ENCODE results near the gene ETS2. TPM values are rescaled to one million over a fixed set of nuclear protein-coding genes. Genes with fewer than 3 reads are reported as not detected.

The ETS2 gene
- total RNA-seq, 4 donors from 2014 or later = 31.1 to 175 (median 63.8) TPM

DNA sequence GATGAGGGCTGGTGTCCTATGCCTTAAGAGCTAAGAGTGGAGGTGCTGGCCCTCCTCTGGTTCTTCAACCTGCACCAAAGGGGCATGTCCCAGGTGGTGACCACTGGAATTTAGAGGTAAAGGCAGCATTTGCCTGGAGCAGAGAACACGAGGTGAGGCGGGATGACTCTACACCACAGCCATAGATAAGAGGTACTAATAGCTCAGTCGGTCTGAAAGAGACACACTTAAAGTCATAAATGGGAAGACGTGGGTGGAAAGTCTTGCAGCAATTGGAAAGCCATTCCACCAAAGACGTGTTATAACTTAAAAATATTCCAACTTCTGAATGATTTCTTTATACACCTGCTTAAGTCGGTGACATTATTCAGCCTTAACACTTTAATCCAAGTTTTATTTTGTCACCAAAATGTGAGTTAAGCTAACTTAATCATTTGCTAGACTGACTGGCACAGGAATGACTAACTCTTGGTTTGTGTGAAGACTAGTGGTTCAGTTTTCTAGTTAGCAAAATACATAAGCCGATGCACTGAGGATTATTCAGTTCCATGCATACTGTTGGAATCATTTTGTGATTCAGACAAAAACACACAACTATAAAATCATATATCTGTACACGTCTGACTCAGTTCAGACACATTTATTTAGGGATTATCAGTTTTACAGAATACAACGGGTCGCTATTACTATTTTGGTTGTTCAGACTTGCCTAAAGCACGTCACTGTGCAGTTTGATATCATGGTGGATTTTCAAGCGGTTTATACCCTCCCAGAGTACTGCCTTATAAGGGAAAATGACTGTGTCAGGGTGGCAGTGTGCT is 4.6 kb upstream of the ETS2 start:
- Histone ChIP-seq H3K27ac (replicated peaks in 1 of 4) (no peak overlapping the region), H3K9me3 (no peaks in the 10 kb centered on the region), H3K4me3 (no peak overlapping the region), H3K27me3 (no peaks in the 10 kb centered on the region), H3K36me3 (no peaks in the 10 kb centered on the region), H3K4me1 (peaks cover 5 to 12% (median 11%) of the 10 kb centered on the region in 4 donors)
- intact Hi-C loops (cut with DNase I) = loop anchor here (2.0 kb wide), 1 partner anchor 66 kb away; no protein-coding TSS in a partner anchor
- TF ChIP-seq POLR2A (IDR thresholded peaks at IDR 0.05; ENCODE audit: low read depth) = no peak
- no peak for DNase-seq (ENCODE audit: extremely low spot score)
- WGBS = 95% methylated on average over 12 of the region's 12 CpGs

GRCh38 chr21:38802050-38803026 is 3.4 kb upstream of the ETS2 start:
- no peak for DNase-seq (ENCODE audit: extremely low spot score)
- H3K4me1 ChIP-seq = peaks cover 5 to 21% (median 15%) of the 10 kb centered on the region in 4 donors
- H3K4me3 ChIP-seq = no peak overlapping the region
- H3K27ac ChIP-seq (replicated peaks in 1 of 4) = no peak overlapping the region
- no peaks in the 10 kb centered on the region for H3K9me3 ChIP-seq
- no peaks in the 10 kb centered on the region for H3K27me3 ChIP-seq
- no peak for TF ChIP-seq POLR2AphosphoS5 (IDR thresholded peaks at IDR 0.05)
- TF ChIP-seq POLR2A (IDR thresholded peaks at IDR 0.05; ENCODE audit: low read depth) = no peak
- TF ChIP-seq CTCF (IDR thresholded peaks at IDR 0.05) = no peak
- TF ChIP-seq EP300 (IDR thresholded peaks at IDR 0.05) = no peak
- intact Hi-C loops (cut with DNase I) = no loop called here
- H3K36me3 ChIP-seq = no peaks in the 10 kb centered on the region
- 87% methylated on average over 16 of the region's 16 CpGs for WGBS

DNA sequence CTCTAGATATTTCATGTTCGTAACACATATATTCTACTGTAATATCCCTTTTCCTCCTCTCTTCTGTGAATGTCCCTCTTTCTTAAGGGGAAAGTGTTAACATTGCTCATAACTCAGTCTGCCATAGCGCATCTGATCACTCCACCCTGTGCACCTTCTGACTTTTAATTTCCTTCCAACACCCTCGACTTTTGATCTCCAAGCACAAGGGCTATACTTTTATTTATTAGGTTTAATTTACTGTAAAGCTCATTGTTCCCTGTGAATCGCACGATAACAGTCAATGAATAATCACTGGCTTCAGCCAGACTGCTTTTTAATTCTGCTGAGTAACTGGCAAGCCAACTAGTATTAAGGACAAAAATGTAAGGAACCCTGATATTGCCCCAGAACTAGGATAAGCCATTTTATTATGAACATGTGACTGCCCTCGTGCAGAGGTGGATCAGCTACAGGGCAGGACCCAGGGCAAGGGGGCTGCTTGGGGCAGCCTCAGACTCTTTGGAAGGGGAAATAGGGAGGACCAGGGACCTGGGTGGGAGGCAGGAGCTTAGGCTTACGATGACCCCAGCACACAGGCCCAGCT is 2.6 kb upstream of the ETS2 start:
- intact Hi-C loops (cut with DNase I) = no loop called here
- 83% methylated on average over 7 of the region's 7 CpGs for WGBS

DNA sequence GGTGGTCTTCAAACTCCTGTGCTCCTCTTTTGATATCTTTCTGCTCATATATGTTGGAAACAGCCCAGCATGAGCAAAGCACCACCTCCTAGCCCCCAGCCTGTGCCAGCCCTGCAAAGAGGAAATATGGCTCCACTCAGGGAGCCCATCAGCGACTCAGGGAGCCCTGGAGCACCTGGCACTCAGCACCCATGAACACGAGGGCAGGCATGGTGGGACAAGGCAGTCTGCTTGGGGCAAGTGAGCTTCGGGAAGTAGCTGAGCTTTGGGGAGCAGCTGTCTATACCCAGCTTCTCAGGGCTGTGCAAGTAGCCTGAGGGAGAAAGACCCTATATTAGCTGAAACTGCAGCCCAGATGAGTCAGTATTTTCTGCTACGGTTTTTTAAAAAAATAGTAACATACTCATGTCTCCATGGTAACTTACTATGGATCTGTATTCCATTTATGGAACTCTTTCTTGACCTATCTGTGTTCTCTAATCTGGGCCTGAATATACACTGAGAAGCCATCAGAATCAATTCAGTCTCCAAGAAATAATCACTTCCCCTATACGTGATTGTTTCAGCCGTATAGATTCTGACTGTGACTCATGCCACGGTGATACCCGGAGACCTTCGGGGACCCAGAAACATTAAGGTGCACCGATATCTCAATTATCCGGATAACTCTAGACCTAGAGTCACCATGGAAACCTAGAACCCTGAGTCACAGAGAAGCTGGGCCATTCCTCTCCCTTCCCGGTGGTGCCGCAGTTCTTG is 1.5 kb upstream of the ETS2 start:
- WGBS = 72% methylated on average over 13 of the region's 13 CpGs
- H3K27me3 ChIP-seq = no peaks in the 10 kb centered on the region
- peaks cover 0 to 6% (median 0%) of the 10 kb centered on the region in 4 donors for H3K36me3 ChIP-seq
- H3K4me3 ChIP-seq = peak overlapping the region; percentile 87 to 97 (median 95)
- H3K4me1 ChIP-seq = peaks cover 5 to 39% (median 27%) of the 10 kb centered on the region in 4 donors
- no peak for TF ChIP-seq POLR2A (IDR thresholded peaks at IDR 0.05; ENCODE audit: low read depth)
- TF ChIP-seq POLR2AphosphoS5 (IDR thresholded peaks at IDR 0.05) = no peak
- no peak for TF ChIP-seq CTCF (IDR thresholded peaks at IDR 0.05)
- TF ChIP-seq EP300 (IDR thresholded peaks at IDR 0.05) = no peak
- peak overlapping the region; percentile 95 to 99 (median 96) for H3K27ac ChIP-seq (replicated peaks in 1 of 4)
- intact Hi-C loops (cut with DNase I) = loop anchor here (2.0 kb wide), 1 partner anchor 323 kb away; no protein-coding TSS in a partner anchor
- DNase-seq (ENCODE audit: extremely low spot score) = no peak
- no peaks in the 10 kb centered on the region for H3K9me3 ChIP-seq

More for the DNA sequence above, 2.6 kb upstream of the ETS2 start:
- Histone ChIP-seq H3K4me1 (peaks cover 5 to 29% (median 21%) of the 10 kb centered on the region in 4 donors), H3K4me3 (no peak overlapping the region), H3K27ac (replicated peaks in 1 of 4) (no peak overlapping the region), H3K27me3 (no peaks in the 10 kb centered on the region), H3K36me3 (peaks cover 0 to 4% (median 0%) of the 10 kb centered on the region in 4 donors), H3K9me3 (no peaks in the 10 kb centered on the region)
- DNase-seq (ENCODE audit: extremely low spot score) = no peak
- TF ChIP-seq CTCF (IDR thresholded peaks at IDR 0.05) (no peak), EP300 (IDR thresholded peaks at IDR 0.05) (no peak), POLR2AphosphoS5 (IDR thresholded peaks at IDR 0.05) (no peak), POLR2A (IDR thresholded peaks at IDR 0.05; ENCODE audit: low read depth) (no peak)
